Gastrocnemius medialis (tissue), 4 donors: ENCODE results near the gene CIROP.

Experiments used
- POLR2A ChIP-seq, 2 donors: fragments of 450-650 bp; IDR thresholded peaks; one replicate each; pipeline ENCODE4 v1.6.1; 2017; ENCODE audit warnings: antibody characterized with exemption in 2 of 2, mild to moderate bottlenecking in 2 of 2, moderate library complexity in 2 of 2
- TF ChIP-seq, protein P1 (sequence below), 5 experiments: fragments of 450-650 bp in 3 of 5; fragments of 200-600 bp in 2 of 5; sonication (generic) in 2 of 5; IDR thresholded peaks in 4 of 5; conservative IDR thresholded peaks in 1 of 5; 1 replicate in 4 of 5; 2 replicates in 1 of 5; pipeline ENCODE4 v1.5.1; 2016 to 2019; ENCODE audit warnings: antibody characterized with exemption in 5 of 5, mild to moderate bottlenecking in 3 of 5, moderate library complexity in 3 of 5

DNA sequence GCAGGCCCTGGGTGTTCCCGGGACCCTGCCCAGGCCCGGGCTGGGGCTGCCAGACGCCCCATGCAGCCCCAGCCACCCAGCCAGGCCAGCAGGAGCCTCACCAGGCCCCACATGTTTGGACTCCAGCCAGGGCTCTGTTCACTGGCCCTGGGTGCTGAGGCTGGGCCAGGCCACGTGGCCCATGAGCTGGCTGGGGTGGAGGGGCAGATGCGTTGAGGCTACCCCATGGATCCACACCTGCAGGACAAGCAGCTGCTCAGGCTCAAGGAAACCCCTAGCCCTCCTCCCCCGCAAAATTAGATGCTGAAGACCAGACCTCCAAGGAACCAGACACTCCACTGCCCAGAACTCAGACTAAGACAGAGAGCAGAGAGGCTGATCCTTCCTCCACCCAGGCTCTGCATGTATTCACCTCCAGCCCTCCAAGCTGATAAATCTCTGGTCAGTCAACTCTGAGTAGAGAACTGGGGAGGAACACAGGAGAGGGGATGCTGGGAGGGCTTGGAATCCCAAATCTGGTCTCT is 49.1 kb downstream of the CIROP start:
- TF ChIP-seq, protein P1, sequence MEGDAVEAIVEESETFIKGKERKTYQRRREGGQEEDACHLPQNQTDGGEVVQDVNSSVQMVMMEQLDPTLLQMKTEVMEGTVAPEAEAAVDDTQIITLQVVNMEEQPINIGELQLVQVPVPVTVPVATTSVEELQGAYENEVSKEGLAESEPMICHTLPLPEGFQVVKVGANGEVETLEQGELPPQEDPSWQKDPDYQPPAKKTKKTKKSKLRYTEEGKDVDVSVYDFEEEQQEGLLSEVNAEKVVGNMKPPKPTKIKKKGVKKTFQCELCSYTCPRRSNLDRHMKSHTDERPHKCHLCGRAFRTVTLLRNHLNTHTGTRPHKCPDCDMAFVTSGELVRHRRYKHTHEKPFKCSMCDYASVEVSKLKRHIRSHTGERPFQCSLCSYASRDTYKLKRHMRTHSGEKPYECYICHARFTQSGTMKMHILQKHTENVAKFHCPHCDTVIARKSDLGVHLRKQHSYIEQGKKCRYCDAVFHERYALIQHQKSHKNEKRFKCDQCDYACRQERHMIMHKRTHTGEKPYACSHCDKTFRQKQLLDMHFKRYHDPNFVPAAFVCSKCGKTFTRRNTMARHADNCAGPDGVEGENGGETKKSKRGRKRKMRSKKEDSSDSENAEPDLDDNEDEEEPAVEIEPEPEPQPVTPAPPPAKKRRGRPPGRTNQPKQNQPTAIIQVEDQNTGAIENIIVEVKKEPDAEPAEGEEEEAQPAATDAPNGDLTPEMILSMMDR (IDR thresholded peaks at IDR 0.05 in 4 of 5, conservative IDR thresholded peaks at IDR 0.05 in 1 of 5), result no peak
- no peak for TF ChIP-seq POLR2A (IDR thresholded peaks at IDR 0.05)
